Suprapubic skin (tissue), 4 donors: Measurements from ENCODE around the gene PSTPIP1. TPM values are rescaled to one million over a fixed set of nuclear protein-coding genes. Genes with fewer than 3 reads are reported as not detected.
A peak's percentile ranks its signal among the peaks of the same experiment; 100 is the strongest.

Experiments used
- DNase-seq, 2 donors: peaks; one replicate each; pipeline ENCODE4 v3.0.0-alpha.2; 2019; ENCODE audit warnings: low spot score in 2 of 2
- H3K27ac ChIP-seq: fragments of 200-600 bp; sonication (generic); one replicate; pipeline ENCODE4 v1.5.1; 2019
- H3K27me3 ChIP-seq: fragments of 200-600 bp; sonication (generic); one replicate; pipeline ENCODE4 v1.5.1; 2019
- H3K36me3 ChIP-seq: fragments of 200-600 bp; sonication (generic); one replicate; pipeline ENCODE4 v1.5.1; 2019
- H3K4me1 ChIP-seq: fragments of 200-600 bp; sonication (generic); one replicate; pipeline ENCODE4 v1.5.1; 2019
- H3K4me3 ChIP-seq: fragments of 200-600 bp; sonication (generic); one replicate; pipeline ENCODE4 v1.5.1; 2019; ENCODE audit warnings: mild to moderate bottlenecking
- H3K9me3 ChIP-seq: fragments of 200-600 bp; sonication (generic); one replicate; pipeline ENCODE4 v1.5.1; 2019
- EP300 ChIP-seq: sonication (generic); formaldehyde crosslinking; IDR thresholded peaks from one replicate; pipeline ENCODE4 v1.6.1; 2017; ENCODE audit warnings: antibody characterized with exemption
- POLR2A ChIP-seq, 2 donors: fragments of 450-650 bp; IDR thresholded peaks; one replicate each; pipeline ENCODE4 v1.6.1; 2017; ENCODE audit warnings: antibody characterized with exemption in 2 of 2, mild to moderate bottlenecking in 2 of 2, moderate library complexity in 2 of 2
- POLR2AphosphoS5 ChIP-seq, 3 donors: sonication (generic); formaldehyde crosslinking; IDR thresholded peaks; one replicate each; pipeline ENCODE4 v1.6.1; 2017; ENCODE audit warnings: antibody characterized with exemption in 3 of 3
- WGBS: methylation state at CpG from one replicate; pipeline ENCODE4 v1.1.5; 2018; 5-methylcytosine and 5-hydroxymethylcytosine counted together
- total RNA-seq, 4 donors: library from RNA; depleted of rRNA; stranded (reverse); fragments of >200 nt; gene quantifications; one replicate each; pipeline ENCODE4 v1.1.0, GENCODE V29; 2016
- TF ChIP-seq, protein P1 (sequence below), 2 donors: fragments of 200-600 bp in 1 of 2; fragments of 450-650 bp in 1 of 2; sonication (generic) in 1 of 2; IDR thresholded peaks; one replicate each; pipeline ENCODE4 v1.5.1; 2016 to 2019; ENCODE audit warnings: antibody characterized with exemption in 2 of 2, mild to moderate bottlenecking in 1 of 2, moderate library complexity in 1 of 2

PSTPIP1 gene
- total RNA-seq, 4 donors from 2014 or later: 1.9 to 5.9 (median 2.6) TPM

- Histone ChIP-seq H3K4me1 (peaks cover 2% of the 10 kb centered on the region), H3K36me3 (no peaks in the 10 kb centered on the region), H3K9me3 (no peaks in the 10 kb centered on the region), H3K27ac (no peak overlapping the region), H3K27me3 (no peaks in the 10 kb centered on the region), H3K4me3 (no peak overlapping the region)
- DNase-seq: no peak
- WGBS: 72% methylated on average over 4 of the region's 4 CpGs
- no peak for TF ChIP-seq POLR2AphosphoS5 (IDR thresholded peaks at IDR 0.05)
- no peak for TF ChIP-seq POLR2A (IDR thresholded peaks at IDR 0.05)
- TF ChIP-seq, protein P1, sequence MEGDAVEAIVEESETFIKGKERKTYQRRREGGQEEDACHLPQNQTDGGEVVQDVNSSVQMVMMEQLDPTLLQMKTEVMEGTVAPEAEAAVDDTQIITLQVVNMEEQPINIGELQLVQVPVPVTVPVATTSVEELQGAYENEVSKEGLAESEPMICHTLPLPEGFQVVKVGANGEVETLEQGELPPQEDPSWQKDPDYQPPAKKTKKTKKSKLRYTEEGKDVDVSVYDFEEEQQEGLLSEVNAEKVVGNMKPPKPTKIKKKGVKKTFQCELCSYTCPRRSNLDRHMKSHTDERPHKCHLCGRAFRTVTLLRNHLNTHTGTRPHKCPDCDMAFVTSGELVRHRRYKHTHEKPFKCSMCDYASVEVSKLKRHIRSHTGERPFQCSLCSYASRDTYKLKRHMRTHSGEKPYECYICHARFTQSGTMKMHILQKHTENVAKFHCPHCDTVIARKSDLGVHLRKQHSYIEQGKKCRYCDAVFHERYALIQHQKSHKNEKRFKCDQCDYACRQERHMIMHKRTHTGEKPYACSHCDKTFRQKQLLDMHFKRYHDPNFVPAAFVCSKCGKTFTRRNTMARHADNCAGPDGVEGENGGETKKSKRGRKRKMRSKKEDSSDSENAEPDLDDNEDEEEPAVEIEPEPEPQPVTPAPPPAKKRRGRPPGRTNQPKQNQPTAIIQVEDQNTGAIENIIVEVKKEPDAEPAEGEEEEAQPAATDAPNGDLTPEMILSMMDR (IDR thresholded peaks at IDR 0.05): no peak
- TF ChIP-seq EP300: no peak
These were observed 11.1 kb upstream of the PSTPIP1 start for GRCh38 chr15:76983590-76984375.

GRCh38 chr15:76986743-76987142 is 8.2 kb upstream of the PSTPIP1 start:
- Histone ChIP-seq H3K27me3 (no peaks in the 10 kb centered on the region), H3K36me3 (no peaks in the 10 kb centered on the region), H3K4me3 (no peak overlapping the region), H3K4me1 (peaks cover 4% of the 10 kb centered on the region), H3K9me3 (no peaks in the 10 kb centered on the region), H3K27ac (no peak overlapping the region)
- 74% methylated on average over 3 of the region's 3 CpGs for WGBS
- no peak for TF ChIP-seq EP300
- TF ChIP-seq POLR2A (IDR thresholded peaks at IDR 0.05): no peak
- TF ChIP-seq, protein P1 (IDR thresholded peaks at IDR 0.05): no peak
- no peak for TF ChIP-seq POLR2AphosphoS5 (IDR thresholded peaks at IDR 0.05)
- peak in 1 of 2 donors; percentile 14 for DNase-seq

GRCh38 chr15:76987276-76987675 is 7.7 kb upstream of the PSTPIP1 start:
- no peak for DNase-seq
- 93% methylated on average over 5 of the region's 6 CpGs for WGBS
- H3K27ac ChIP-seq: no peak overlapping the region
- H3K4me1 ChIP-seq: peaks cover 4% of the 10 kb centered on the region
- H3K27me3 ChIP-seq: no peaks in the 10 kb centered on the region
- no peaks in the 10 kb centered on the region for H3K9me3 ChIP-seq
- TF ChIP-seq EP300 (no peak), POLR2AphosphoS5 (IDR thresholded peaks at IDR 0.05) (no peak), POLR2A (IDR thresholded peaks at IDR 0.05) (no peak)
- TF ChIP-seq, protein P1 (IDR thresholded peaks at IDR 0.05): no peak
- no peaks in the 10 kb centered on the region for H3K36me3 ChIP-seq
- H3K4me3 ChIP-seq: no peak overlapping the region

- H3K27me3 ChIP-seq: no peaks in the 10 kb centered on the region
- 82% methylated on average over 11 of the region's 11 CpGs for WGBS
- H3K27ac ChIP-seq: no peak overlapping the region
- peaks cover 4% of the 10 kb centered on the region for H3K4me1 ChIP-seq
- no peak for TF ChIP-seq POLR2AphosphoS5 (IDR thresholded peaks at IDR 0.05)
- TF ChIP-seq EP300: no peak
- TF ChIP-seq, protein P1 (IDR thresholded peaks at IDR 0.05): no peak
- TF ChIP-seq POLR2A (IDR thresholded peaks at IDR 0.05): no peak
- no peak overlapping the region for H3K4me3 ChIP-seq
- peak in 1 of 2 donors; percentile 72 for DNase-seq
- no peaks in the 10 kb centered on the region for H3K36me3 ChIP-seq
- no peaks in the 10 kb centered on the region for H3K9me3 ChIP-seq
These were observed 6.7 kb upstream of the PSTPIP1 start for GRCh38 chr15:76987896-76988860.
